BLaER1 treated with 17β-estradiol and CSF1 and Interleukin-3, amounts not matched to agents 10 nM and 100 nM (cell line): ENCODE measurements around the gene CFAP57.

Source experiments
- H3K27ac ChIP-seq, 11 experiments: shearing (Covaris generic); formaldehyde crosslinking; 2 replicates each; pipeline ENCODE4 v1.8.1; 2022
- H3K27me3 ChIP-seq, 11 experiments: shearing (Covaris generic); formaldehyde crosslinking; 2 replicates each; pipeline ENCODE4 v1.8.1; 2022
- H3K36me3 ChIP-seq, 11 experiments: shearing (Covaris generic); formaldehyde crosslinking; 2 replicates each; pipeline ENCODE4 v1.8.1; 2022
- H3K4me1 ChIP-seq, 10 experiments: shearing (Covaris generic); formaldehyde crosslinking; 2 replicates each; pipeline ENCODE4 v1.8.1; 2022
- H3K4me2 ChIP-seq, 11 experiments: shearing (Covaris generic); formaldehyde crosslinking; 2 replicates each; pipeline ENCODE4 v1.8.1; 2022
- H3K4me3 ChIP-seq, 10 experiments: shearing (Covaris generic); formaldehyde crosslinking; 2 replicates each; pipeline ENCODE4 v1.8.1; 2022
- H3K9ac ChIP-seq, 11 experiments: shearing (Covaris generic); formaldehyde crosslinking; 2 replicates each; pipeline ENCODE4 v1.8.1; 2022
- H3K9me3 ChIP-seq, 11 experiments: shearing (Covaris generic); formaldehyde crosslinking; replicated peaks in 1 of 11; 2 replicates each; pipeline ENCODE4 v1.8.1; 2022
- H4K20me1 ChIP-seq, 11 experiments: shearing (Covaris generic); formaldehyde crosslinking; 2 replicates each; pipeline ENCODE4 v1.8.1; 2022
- Cebpa-rat ChIP-seq, 11 experiments: shearing (Covaris generic); IDR thresholded peaks; 2 replicates each; pipeline ENCODE4 v1.8.1; 2022

Gene CFAP57

DNA sequence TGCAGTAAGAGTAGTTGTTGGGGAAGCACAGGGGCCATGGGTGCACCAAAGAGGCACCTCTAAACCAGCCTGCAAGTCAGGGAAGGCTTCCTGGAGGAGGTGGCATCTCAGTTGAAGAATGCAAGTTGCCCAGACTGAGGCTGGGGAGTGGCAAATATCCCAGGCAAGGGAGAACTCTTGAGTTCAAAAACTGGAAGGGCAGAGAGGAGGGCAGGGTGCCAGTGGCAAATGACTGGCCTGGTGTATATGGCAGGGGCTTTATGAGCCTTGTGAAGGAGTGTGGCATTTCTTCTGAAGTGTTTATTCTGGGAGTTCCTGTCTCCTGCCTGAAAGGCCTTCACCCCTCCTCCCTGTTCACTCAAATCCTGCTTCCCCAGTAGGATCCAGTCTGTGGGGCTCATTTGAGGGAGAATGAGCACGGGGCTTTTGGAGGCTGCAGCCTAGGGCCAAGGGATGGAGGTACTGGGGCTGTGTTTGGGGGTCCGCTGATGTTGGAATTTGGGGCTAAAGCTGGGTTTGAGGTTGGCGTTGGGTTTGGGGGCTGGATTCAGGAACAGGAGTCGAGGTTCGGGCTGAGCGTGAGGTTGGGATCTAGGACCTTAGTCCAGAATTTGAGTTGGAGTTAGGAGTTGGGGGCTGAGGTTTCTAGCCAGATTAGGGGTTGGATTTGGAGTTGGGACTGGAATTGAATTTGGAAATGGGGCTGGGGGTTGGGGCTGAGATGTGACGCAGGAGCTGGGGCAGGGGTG lies 97.7 kb downstream of the CFAP57 start, which contains the start of gene TMEM125:
Gene TMEM125, plus strand, starts transcription at position 357 of the 749 bp plus-strand sequence. CDS start 2,740 bp downstream, outside the sequence.
- H3K36me3 ChIP-seq = no peaks in the 10 kb centered on the region; a peak in 1 of 22 replicates
- no peaks in the 10 kb centered on the region for H3K27me3 ChIP-seq
- no peak within 1 kb of the TSS for H3K4me3 ChIP-seq
- no peak within 1 kb of the TSS for H3K27ac ChIP-seq
- peak within 1 kb of the TSS in 2 of 11 experiments; percentile 1 to 12; a peak in 2 of 22 replicates for H3K4me2 ChIP-seq
- H3K4me1 ChIP-seq = peaks cover 9 to 27% (median 16%) of the 10 kb centered on the region in 10 experiments
- H3K9ac ChIP-seq = no peak within 1 kb of the TSS
- TF ChIP-seq Cebpa-rat (IDR thresholded peaks at IDR 0.05) = no peak
- no peaks in the 10 kb centered on the region for H4K20me1 ChIP-seq
- H3K9me3 ChIP-seq = peaks cover 0 to 20% (median 8%) of the 10 kb centered on the region in 11 experiments; a peak in 10 of 22 replicates

DNA sequence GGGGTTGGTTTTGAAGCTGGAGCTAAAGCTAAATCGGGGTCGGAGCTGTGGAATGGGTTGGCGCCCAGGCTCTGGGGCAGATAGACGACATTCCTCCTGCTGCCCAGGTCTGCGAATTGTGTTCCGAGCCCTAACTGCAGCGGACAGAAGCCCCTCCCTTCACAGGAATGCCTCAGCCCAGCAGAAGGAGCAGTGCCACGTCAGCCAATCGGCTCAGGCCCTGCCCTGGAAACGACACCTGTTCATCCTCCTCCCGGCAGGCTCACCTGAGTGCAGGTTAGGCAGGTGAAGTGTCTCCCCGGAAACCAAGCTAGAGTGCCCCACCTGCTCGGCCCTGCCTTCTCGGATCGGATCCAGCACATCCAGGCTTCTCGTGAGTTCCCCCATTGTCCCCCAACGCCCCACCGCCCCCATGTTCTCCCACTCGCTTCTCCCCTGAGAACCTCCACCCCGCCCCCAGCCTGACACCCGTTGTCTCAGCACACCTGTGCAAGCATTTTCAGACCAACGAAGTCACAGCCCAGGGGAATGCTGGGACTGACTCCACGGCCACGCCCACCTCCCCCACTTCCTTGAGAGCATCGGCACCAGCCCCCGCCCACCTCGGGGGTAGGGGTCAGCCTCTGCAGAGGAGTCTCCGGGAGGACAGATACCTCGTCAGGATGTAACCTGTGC lies 98.4 kb downstream of the CFAP57 start:
- no peak for TF ChIP-seq Cebpa-rat (IDR thresholded peaks at IDR 0.05)
- H3K36me3 ChIP-seq = no peaks in the 10 kb centered on the region; a peak in 1 of 22 replicates
- no peaks in the 10 kb centered on the region for H4K20me1 ChIP-seq
- H3K9ac ChIP-seq = no peak overlapping the region
- no peak overlapping the region for H3K27ac ChIP-seq
- H3K27me3 ChIP-seq = no peaks in the 10 kb centered on the region
- H3K4me3 ChIP-seq = no peak overlapping the region
- H3K4me2 ChIP-seq = no peak overlapping the region
- H3K9me3 ChIP-seq = peaks cover 0 to 16% (median 3%) of the 10 kb centered on the region in 11 experiments; a peak in 7 of 22 replicates
- peaks cover 11 to 35% (median 23%) of the 10 kb centered on the region in 10 experiments for H3K4me1 ChIP-seq

DNA sequence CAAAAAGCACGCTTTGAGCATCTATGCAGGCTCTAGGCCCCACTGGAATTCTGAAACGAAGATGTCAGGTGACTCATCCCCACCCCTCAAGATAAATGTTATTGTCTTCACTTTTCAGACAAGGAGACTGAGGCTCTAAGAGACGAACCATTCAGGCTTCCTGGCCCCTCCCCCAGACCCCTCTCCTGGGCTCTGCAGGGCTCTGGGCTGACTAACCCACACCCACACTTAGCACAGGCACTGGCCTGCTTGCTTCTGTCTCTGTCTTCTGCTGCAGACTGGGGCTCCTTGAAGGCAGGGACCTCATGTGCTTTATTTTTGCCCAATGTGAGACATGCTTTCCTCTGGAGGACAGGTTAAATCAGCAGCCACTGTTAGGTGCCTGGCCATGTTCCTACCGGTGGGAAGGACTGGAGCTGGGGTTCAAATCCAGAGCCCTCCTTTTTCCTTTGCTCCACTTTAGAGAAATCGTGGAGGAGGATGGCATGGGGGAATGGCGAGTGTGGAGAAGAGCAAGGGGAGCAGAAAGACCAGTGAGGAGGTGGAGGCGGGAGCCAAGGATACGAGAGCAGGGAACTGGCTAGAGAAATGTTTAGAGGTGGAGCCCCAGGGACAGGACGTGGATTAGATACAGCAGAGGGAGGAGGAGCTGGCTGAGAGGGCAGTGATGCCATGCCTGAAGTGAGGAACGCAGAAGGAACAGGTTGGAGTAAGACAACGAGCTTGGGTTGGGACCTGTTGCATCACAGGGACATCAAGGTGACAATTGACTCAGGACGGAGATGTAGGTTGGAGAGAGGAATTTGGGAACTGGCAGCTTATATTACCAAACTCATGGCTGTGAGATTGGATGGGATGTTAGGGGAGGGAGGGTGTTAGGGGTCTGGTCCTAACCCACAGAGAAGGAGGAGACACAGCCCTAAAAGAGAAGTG lies 99.3 kb downstream of the CFAP57 start:
- no peak for TF ChIP-seq Cebpa-rat (IDR thresholded peaks at IDR 0.05)
- Histone ChIP-seq H3K4me3 (no peak overlapping the region), H3K4me2 (no peak overlapping the region), H3K9ac (no peak overlapping the region), H3K27ac (no peak overlapping the region), H3K4me1 (peaks cover 11 to 41% (median 25%) of the 10 kb centered on the region in 10 experiments), H3K36me3 (no peaks in the 10 kb centered on the region; a peak in 1 of 22 replicates), H3K27me3 (no peaks in the 10 kb centered on the region), H3K9me3 (peaks cover 0 to 10% (median 0%) of the 10 kb centered on the region in 11 experiments; a peak in 4 of 22 replicates), H4K20me1 (no peaks in the 10 kb centered on the region)

DNA sequence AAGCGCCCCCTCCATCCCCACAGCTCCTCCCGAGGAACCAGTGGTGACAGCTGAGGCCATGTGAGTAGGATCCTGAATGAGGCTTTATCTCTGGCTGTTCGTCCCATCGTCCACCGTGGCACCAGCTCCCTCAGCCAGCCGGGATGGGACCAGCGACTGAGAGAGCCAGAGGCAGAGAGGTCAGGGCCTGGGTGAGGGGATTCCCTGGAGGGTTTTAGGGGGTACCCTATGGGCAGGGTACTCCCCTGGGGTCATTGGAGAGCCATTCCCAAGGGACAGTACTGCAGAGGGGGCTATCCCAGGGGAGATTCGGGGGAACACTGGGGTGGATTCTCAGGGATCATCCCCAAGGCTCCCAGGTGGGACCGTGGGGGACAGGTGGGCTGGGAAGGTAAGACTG lies 100.0 kb downstream of the CFAP57 start:
- Histone ChIP-seq H3K36me3 (no peaks in the 10 kb centered on the region; a peak in 1 of 22 replicates), H3K27ac (peak overlapping the region in 1 of 11 experiments; percentile 82; a peak in 2 of 22 replicates), H3K4me3 (no peak overlapping the region), H4K20me1 (no peaks in the 10 kb centered on the region), H3K9me3 (peaks cover 0 to 10% (median 0%) of the 10 kb centered on the region in 11 experiments; a peak in 4 of 22 replicates), H3K9ac (no peak overlapping the region), H3K4me2 (no peak overlapping the region), H3K4me1 (peaks cover 11 to 41% (median 25%) of the 10 kb centered on the region in 10 experiments), H3K27me3 (no peaks in the 10 kb centered on the region)
- no peak for TF ChIP-seq Cebpa-rat (IDR thresholded peaks at IDR 0.05)

DNA sequence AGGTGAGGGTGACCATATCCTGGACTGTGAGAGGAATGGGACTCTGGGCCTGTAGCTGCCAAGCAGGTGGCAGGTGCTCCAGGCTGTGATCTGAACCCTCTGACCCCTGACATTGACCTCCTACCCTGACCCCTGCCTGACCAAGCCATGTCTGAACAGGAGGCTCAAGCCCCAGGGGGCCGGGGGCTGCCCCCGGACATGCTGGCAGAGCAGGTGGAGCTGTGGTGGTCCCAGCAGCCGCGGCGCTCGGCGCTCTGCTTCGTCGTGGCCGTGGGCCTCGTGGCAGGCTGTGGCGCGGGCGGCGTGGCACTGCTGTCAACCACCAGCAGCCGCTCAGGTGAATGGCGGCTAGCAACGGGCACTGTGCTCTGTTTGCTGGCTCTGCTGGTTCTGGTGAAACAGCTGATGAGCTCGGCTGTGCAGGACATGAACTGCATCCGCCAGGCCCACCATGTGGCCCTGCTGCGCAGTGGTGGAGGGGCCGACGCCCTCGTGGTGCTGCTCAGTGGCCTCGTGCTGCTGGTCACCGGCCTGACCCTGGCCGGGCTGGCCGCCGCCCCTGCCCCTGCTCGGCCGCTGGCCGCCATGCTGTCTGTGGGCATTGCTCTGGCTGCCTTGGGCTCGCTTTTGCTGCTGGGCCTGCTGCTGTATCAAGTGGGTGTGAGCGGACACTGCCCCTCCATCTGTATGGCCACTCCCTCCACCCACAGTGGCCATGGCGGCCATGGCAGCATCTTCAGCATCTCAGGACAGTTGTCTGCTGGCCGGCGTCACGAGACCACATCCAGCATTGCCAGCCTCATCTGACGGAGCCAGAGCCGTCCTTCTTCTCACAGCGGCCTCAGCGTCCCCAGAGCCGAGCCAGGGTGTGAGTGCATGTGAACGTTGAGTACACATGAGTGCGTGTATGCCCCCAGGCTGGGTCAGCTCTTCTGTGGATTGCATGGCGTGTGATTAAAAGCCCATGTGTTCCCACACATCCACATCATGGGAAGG lies 100.7 kb downstream of the CFAP57 start:
- H3K4me3 ChIP-seq = no peak overlapping the region

DNA sequence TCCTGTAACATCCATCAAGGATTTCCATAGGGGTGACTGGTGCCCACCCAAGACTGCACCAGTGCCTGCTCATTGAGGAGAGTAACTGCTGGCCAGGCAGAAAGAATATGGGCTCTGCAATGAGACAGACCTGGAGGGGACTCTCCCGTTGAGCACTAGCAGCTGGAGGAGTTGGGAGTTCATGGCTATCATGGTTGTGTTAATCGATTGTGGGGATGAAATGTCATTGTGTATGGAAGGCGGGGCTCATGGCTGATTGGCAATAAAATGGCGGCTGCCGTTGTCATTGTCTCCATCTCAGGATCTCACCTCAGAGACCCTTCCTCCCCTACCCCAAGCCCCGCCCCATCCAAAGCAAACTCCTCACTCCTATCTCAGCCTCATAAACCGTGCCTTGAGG lies 101.6 kb downstream of the CFAP57 start:
- H3K9me3 ChIP-seq = peaks cover 0 to 10% (median 0%) of the 10 kb centered on the region in 11 experiments; a peak in 4 of 22 replicates
- no peak for TF ChIP-seq Cebpa-rat (IDR thresholded peaks at IDR 0.05)
- no peaks in the 10 kb centered on the region; a peak in 1 of 22 replicates for H3K36me3 ChIP-seq
- H4K20me1 ChIP-seq = no peaks in the 10 kb centered on the region
- H3K27ac ChIP-seq = peak overlapping the region in 10 of 11 experiments; percentile 64 to 92 (median 82); a peak in 19 of 22 replicates
- no peaks in the 10 kb centered on the region for H3K27me3 ChIP-seq
- peak overlapping the region in 7 of 11 experiments; percentile 26 to 71 (median 55); a peak in 6 of 22 replicates for H3K9ac ChIP-seq
- H3K4me2 ChIP-seq = peak overlapping the region in 10 of 11 experiments; percentile 47 to 88 (median 77); a peak in 18 of 22 replicates
- H3K4me3 ChIP-seq = no peak overlapping the region
- peaks cover 11 to 41% (median 25%) of the 10 kb centered on the region in 10 experiments for H3K4me1 ChIP-seq

More for the DNA sequence above, 100.7 kb downstream of the CFAP57 start:
- Histone ChIP-seq H3K27me3 (no peaks in the 10 kb centered on the region), H3K9me3 (peaks cover 0 to 10% (median 0%) of the 10 kb centered on the region in 11 experiments; a peak in 4 of 22 replicates), H3K36me3 (no peaks in the 10 kb centered on the region; a peak in 1 of 22 replicates), H3K9ac (no peak overlapping the region), H4K20me1 (no peaks in the 10 kb centered on the region), H3K27ac (peak overlapping the region in 9 of 11 experiments; percentile 76 to 92 (median 82); a peak in 14 of 22 replicates), H3K4me2 (peak overlapping the region in 7 of 11 experiments; percentile 73 to 88 (median 83); a peak in 10 of 22 replicates), H3K4me1 (peaks cover 11 to 41% (median 25%) of the 10 kb centered on the region in 10 experiments)
- TF ChIP-seq Cebpa-rat (IDR thresholded peaks at IDR 0.05) = no peak

DNA sequence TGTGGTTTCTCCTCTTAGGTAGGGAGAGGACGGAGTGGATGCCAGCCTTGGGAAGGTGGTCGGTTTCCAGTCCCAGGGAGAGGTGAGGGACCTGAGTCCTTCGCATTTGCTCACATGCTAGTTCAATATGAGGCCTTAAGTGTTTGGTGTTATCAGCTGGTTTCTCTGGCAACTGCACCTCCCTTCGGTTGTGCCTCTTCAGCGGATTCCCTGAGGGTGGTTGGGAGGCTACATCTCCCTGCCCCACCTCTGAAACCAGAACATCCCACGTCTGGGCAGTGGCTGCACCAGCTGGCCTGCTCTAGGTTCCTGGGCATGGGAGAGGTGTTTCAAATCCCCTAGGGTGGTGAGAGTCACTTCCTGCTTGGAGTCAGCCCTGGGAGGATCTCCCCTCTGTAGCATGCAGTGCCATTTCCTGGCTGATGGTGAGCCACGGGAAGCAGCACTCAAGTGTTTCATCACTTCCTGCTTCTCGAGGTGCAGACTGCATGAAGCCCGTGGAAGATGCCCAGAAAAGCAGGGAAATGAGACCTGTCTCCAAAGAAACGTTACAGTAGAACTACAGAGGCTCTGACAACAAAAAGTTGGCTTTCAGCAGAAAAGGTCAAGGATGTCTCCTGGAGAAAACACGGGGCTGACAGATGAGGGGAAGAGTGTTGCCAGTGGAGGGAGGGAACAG lies 102.1 kb downstream of the CFAP57 start:
- Histone ChIP-seq H3K36me3 (no peaks in the 10 kb centered on the region; a peak in 1 of 22 replicates), H3K9ac (peak overlapping the region in 9 of 11 experiments; percentile 28 to 74 (median 55); a peak in 15 of 22 replicates), H4K20me1 (no peaks in the 10 kb centered on the region), H3K9me3 (peaks cover 0 to 10% (median 0%) of the 10 kb centered on the region in 11 experiments; a peak in 4 of 22 replicates), H3K27ac (peak overlapping the region; percentile 36 to 92 (median 81); a peak in 20 of 22 replicates), H3K4me3 (peak overlapping the region in 1 of 10 experiments; percentile 33; a peak in 2 of 20 replicates), H3K4me2 (peak overlapping the region; percentile 47 to 88 (median 75)), H3K4me1 (peaks cover 11 to 38% (median 25%) of the 10 kb centered on the region in 10 experiments), H3K27me3 (no peaks in the 10 kb centered on the region)
- TF ChIP-seq Cebpa-rat (IDR thresholded peaks at IDR 0.05) = peak in 5 of 11 experiments; percentile 43 to 78 (median 49); a peak in 6 of 22 replicates
